ENCODE measurements around the gene VSX1.

DNA sequence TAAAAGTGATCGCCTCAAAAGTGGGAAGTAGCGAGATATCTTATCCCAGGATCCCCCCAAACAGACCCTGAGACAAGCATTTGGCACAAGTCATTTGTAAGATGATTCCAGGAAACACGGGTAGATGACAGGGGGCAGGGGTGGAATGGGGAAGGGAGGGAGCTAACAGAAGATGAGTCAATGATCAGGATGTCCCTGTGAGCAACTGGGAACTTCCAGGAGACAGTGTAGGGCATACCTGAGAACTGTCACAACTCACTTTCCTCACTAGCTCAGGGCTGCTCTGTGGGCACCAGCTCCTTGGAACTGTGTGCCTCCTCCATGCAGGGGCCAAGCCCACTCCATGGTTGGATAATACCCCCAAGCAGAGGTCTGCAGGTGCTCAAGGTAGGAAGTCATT is 38.5 kb upstream of the VSX1 start:
- TF ChIP-seq POLR2A (IDR thresholded peaks at IDR 0.05) (no peak), CTCF (IDR thresholded peaks at IDR 0.05) (no peak)

All from ovary (tissue), 3 donors.